NCI-H187 treated with DMSO at 0.1 percent for 48 hours (cell line): ENCODE results near the gene PSME3.
"Not testable (repeated sequence)": the region's sequence is repeated elsewhere in the genome, so short reads cannot be mapped to it uniquely, and the experiment has no call there.

Experiments
- DNase-seq: peaks from one replicate; lab custom pipeline; 2025; lab: John Stamatoyannopoulos, UW

Gene PSME3

DNA sequence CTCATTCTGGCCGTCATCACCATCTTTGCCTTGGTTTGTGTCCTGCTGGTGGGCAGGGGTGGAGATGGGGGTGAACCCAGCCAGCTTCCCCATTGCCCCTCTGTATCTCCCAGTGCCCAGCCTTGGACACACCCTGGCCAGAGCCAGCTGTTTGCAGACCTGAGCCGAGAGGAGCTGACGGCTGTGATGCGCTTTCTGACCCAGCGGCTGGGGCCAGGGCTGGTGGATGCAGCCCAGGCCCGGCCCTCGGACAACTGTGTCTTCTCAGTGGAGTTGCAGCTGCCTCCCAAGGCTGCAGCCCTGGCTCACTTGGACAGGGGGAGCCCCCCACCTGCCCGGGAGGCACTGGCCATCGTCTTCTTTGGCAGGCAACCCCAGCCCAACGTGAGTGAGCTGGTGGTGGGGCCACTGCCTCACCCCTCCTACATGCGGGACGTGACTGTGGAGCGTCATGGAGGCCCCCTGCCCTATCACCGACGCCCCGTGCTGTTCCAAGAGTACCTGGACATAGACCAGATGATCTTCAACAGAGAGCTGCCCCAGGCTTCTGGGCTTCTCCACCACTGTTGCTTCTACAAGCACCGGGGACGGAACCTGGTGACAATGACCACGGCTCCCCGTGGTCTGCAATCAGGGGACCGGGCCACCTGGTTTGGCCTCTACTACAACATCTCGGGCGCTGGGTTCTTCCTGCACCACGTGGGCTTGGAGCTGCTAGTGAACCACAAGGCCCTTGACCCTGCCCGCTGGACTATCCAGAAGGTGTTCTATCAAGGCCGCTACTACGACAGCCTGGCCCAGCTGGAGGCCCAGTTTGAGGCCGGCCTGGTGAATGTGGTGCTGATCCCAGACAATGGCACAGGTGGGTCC, 18.4 kb downstream of the PSME3 start:
- DNase-seq, result not testable (repeated sequence)

- no peak for DNase-seq
These were observed 19.2 kb downstream of the PSME3 start for GRCh38 chr17:42852351-42852750.

DNA sequence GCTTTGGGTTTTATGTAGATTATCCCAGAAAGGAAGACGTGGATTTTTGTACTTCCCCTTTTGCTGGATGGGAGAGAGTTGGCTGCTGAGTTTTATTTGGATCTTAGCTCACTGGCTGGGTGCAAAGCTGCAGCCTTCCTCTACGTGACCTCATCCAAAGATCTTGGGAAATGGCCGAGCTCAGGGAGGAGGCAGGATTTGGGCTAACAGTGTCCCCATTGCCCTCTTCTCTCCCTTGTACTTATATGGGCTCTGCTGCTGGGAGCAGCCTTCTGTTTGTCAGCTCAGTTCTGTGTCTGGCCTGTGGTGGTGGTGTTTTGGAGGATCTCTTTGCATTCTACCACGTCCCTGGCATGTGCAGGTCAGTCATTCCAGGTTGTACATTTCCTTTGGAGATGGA, 19.8 kb downstream of the PSME3 start:
- no peak for DNase-seq

DNA sequence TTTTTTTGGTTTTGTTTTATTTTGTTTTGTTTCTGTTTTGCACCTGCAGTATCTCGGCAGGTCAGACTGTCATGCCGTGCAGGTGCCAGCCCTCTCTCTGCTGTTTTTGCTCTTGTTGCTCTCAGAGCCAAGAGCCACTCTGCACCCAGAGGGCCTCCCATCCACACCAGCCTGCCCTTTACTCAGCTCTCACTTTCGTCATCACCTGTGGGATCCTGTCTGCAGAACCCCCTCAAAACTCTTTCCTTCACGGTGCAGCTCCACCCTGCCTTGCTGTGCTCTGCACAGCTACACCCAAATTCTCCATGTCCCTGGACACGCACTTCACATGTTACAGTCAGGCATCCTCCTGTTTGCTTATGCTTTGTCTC, 20.4 kb downstream of the PSME3 start:
- no peak for DNase-seq

DNA sequence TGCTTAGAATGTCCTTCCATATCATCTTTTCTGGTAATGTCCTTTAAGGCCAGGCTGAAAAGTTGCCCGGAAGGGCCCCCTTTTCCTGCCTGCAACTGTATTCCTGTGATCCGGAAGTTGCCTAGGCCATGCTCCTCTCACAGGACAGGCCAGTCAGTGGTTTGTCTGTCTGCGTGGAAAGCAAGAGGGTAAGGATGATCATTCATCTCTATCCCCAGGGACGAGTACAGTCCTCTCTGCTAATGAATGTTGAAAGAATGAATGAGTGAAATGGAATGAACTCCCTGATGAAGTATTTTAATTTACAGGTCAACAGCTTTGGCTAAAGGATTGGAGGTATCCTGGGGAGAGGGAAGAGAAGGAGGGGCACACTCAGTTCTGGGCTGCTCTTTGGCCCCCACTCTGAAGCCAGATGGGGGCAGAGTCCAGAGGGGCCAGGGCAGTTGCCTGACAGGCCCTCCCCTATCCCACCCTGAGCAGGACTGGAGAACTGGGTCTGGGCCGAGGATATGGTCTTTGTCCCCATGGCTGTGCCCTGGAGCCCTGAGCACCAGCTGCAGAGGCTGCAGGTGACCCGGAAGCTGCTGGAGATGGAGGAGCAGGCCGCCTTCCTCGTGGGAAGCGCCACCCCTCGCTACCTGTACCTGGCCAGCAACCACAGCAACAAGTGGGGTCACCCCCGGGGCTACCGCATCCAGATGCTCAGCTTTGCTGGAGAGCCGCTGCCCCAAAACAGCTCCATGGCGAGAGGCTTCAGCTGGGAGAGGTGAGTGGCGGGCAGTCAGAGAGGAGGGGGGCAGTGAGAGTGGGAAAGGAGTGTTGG, 21.0 kb downstream of the PSME3 start:
- DNase-seq, result no peak

- DNase-seq, result no peak
These were observed 21.9 kb downstream of the PSME3 start for GRCh38 chr17:42855048-42855596.

GRCh38 chr17:42856093-42856492, 22.9 kb downstream of the PSME3 start:
- not testable (repeated sequence) for DNase-seq

- DNase-seq, result not testable (repeated sequence)
These were observed 23.3 kb downstream of the PSME3 start for GRCh38 chr17:42856516-42856915.

DNA sequence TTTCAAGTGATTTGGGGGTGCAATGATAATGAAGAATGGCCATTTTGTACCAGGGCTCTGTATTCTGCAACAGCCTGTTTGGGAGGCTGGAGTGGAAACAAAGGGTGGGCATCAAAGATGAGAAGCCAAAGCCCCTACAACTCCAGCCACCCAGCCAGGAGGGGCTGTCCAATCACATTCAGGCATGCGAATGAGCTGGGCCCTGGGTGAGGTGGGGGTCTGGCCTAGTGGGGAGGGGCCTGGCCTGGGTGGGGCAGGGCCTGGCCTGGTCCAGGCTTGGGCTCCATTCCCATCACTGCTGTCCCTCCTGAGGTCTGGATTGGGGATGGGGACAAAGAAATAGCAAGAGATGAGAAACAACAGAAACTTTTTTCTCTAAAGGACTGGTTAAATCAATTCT, 24.2 kb downstream of the PSME3 start:
- DNase-seq, result no peak

- DNase-seq, result no peak
These were observed 32.5 kb downstream of the PSME3 start for GRCh38 chr17:42865638-42866094.

DNA sequence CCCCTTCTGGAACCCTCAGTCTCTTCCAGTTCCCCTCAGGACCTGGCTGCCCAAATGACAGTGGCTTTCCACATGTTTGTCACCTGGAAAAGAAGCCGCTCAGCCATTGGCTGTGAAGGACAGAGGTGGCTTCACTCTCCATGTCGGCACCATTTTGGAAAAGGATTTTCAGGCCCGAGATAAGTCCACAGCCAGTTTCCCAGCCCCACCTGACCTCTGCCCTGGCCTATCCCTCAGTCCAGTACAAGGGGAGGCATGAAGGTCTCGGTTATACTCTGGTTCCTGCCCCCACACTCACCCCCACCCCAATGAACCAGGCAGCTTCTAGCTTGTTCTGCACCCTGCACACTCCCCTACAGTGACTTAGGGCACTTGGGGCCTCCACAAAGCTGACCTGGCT, 33.0 kb downstream of the PSME3 start:
- DNase-seq, result no peak

GRCh38 chr17:42866631-42867575, 33.7 kb downstream of the PSME3 start:
- DNase-seq, result no peak

DNA sequence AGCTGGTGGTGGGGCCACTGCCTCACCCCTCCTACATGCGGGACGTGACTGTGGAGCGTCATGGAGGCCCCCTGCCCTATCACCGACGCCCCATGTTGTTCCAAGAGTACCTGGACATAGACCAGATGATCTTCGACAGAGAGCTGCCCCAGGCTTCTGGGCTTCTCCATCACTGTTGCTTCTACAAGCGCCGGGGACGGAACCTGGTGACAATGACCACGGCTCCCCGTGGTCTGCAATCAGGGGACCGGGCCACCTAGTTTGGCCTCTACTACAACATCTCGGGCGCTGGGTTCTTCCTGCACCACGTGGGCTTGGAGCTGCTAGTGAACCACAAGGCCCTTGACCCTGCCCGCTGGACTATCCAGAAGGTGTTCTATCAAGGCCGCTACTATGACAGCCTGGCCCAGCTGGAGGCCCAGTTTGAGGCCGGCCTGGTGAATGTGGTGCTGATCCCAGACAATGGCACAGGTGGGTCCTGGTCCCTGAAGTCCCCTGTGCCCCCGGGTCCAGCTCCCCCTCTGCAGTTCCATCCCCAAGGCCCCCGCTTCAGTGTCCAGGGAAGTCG, 34.6 kb downstream of the PSME3 start:
- not testable (repeated sequence) for DNase-seq

- no peak for DNase-seq
These were observed 35.1 kb downstream of the PSME3 start for GRCh38 chr17:42868338-42868737.

GRCh38 chr17:42871647-42872046, 38.5 kb downstream of the PSME3 start:
- DNase-seq, result no peak

- no peak for DNase-seq
These were observed 39.2 kb downstream of the PSME3 start for GRCh38 chr17:42872251-42872965.

- no peak for DNase-seq
These were observed 40.1 kb downstream of the PSME3 start for GRCh38 chr17:42873315-42873714.

GRCh38 chr17:42873932-42874695, 40.9 kb downstream of the PSME3 start:
- DNase-seq, result not testable (repeated sequence)

GRCh38 chr17:42877037-42877436, 43.8 kb downstream of the PSME3 start:
- DNase-seq, result no peak
